GM12891 (cell line): ENCODE results near the gene ZNF777.

ENCODE experiments used
- POLR2A ChIP-seq: IDR thresholded peaks from 2 replicates; pipeline ENCODE4 v1.6.1; 2011; ENCODE audit warnings: low read depth, low read length, control low read depth
- POLR2AphosphoS5 ChIP-seq: IDR thresholded peaks from 2 replicates; pipeline ENCODE4 v1.6.1; 2011; ENCODE audit warnings: low read depth, low read length, control low read depth

DNA sequence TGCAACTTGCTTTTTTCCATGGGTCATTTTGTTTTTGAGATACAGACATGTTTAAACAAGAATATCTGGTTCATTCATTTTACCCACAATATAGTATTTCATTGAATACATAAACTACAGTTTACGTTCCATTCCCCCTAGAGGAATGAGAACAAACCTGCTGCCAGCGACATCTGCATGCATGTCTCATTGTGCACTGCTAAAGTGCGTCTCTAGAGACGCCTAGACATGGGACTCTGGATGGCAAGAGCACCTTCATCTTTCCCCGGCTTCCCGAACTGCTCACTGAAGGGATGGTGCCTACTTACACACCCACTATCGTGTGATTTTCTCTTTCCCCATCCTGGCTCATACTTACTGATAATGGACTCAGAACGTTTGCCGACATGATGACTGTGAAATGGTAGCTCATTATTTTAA, 1.2 kb upstream of the ZNF777 start:
- TF ChIP-seq POLR2A (no peak), POLR2AphosphoS5 (no peak)
